ENCODE data around the gene CYP2B6.
"Not testable (repeated sequence)": the region's sequence is repeated elsewhere in the genome, so short reads cannot be mapped to it uniquely, and the experiment has no call there.

CYP2B6 gene

DNA sequence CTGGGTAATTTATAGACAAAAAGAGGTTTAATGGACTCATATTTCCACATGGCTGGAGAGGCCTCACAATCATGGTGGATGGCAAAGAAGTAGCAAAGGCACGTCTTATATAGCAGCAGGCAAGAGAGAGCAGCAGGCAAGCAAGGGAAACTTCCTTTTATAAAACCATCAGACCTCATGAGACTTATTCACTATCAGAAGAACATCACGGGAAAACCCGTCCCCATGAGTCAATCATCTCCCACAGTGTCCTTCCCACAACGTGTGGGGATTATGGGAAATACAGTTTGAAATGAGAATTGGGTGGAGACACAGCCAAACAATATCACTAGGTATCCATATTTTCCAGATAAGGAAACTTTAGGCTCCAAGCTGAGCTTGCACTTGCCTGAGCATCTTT, 9.5 kb upstream of the CYP2B6 start:
- DNase-seq = no peak

DNA sequence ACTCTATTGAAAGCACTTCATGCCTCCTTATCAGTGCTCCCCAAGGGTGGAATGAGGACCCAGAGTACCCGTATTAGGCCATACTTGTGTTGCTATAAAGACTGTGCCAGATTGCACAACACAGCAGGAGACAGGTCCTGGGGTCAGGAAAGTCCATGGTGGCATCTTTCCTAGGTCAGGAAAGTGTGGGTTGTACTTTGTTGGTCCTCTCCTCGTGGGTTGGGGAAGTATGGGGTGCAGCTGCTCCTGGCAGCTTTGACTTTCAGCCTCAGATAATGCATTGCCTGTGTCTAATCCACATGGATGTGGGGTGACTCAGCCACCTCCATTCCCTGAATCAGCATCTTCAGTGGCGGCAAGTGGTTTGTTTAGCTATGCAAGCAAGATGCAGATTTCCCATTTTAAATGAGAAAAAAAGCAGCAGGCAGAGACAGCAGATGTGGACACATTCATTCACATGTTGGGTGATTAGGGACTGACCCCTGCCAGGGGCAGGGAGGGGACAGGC, 8.4 kb upstream of the CYP2B6 start:
- DNase-seq = no peak

DNA sequence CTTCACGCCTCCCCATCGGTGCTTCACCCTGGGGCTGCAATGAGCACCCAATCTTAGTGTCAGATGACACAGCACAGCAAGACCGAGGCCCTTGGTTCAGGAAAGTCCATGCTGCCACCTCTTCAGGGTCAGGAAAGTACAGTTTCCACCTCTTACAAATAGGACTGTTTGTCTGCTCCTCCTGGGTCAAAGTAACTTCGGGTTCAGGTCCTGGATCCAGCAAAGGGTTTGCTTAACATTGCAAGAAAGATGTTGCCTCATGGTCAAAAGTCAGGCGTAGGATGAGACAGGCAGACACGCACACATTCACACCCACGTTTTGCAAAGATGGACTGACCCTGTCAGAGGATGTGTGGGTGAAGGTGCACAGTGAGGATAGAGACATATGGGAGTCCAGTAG, 1.6 kb upstream of the CYP2B6 start:
- no peak for DNase-seq

DNA sequence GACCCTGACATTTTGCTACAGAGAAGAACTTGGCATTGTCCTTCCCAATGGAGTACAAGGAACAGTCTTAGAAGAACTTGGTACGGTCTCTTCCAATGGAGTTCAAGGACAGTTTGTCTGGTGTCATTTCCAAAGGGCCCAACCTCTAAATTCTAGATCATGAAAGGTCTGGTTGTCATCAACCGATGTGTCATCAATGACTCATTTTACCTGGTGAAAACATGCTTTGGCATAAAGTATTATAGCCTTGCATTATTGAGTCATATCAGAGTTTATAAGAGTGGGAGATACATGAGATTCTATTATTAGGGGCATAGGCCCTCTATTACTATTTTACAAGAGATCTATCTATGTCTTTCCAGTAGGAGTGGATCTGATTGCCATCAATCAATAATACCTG, 4.3 kb downstream of the CYP2B6 start:
- no peak for DNase-seq

DNA sequence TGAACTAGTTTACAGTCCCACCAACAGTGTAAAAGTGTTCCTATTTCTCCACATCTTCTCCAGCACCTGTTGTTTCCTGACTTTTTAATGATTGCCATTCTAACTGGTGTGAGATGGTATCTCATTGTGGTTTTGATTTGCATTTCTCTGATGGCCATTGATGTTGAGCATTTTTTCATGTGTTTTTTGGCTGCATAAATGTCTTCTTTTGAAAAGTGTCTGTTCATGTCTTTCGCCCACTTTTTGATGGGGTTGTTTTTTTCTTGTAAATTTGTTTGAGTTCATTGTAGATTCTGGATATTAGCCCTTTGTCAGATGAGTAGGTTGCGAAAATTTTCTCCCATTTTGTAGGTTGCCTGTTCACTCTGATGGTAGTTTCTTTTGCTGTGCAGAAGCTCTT, 7.9 kb downstream of the CYP2B6 start:
- DNase-seq = not testable (repeated sequence)

DNA sequence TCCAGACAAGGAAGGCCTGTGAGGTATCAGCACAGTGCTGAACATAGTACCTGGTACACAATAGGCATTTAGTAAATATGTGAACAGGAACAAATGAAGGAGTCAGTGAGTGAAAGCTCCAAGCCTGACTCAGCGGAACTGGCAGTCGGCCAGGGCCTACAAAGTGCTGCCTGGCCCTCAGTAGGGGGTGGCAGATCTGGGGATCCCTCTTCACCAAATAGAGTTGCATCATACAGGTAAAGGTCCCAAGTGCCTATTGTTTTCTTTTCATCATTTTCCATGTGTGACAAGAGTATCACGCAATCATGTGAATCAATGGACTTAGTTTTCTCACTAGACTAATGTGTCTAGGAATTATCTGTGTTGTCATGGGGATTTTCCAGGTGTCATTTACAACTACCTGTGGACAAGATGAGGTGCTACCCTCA, 9.2 kb downstream of the CYP2B6 start:
- DNase-seq = no peak

DNA sequence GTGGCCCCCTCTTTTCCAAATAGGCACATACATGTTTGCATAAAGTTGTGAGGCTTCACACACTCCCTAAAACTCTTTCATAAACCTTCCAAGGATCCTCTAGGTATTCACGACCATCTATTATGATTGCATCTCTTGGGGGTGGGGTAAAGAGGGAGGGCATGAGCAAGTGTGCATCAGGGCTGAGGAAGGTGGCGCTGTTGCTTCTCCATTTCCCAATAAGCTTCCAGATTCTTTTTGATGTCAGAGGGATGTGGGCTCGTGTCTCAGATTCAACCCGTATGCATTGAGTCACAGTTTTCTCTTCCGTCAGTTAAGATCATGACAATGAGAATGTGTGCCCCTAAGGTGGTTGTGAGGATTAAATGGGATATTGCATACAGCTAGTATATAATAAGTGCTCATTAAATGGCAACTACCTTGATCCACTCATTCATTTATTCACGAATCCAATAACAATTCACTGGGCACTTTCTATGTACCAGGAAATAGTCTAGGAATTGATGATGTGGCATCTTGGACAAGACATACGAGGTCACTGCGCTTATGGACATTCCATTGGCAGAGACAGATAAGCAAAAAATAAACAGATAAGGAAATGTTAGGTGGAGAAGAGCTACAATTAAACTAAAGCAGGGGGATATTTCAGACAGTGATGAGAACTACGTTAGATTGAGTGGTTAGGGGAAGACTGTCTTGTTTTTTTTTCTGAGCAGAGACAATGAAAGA, 10.3 kb downstream of the CYP2B6 start:
- DNase-seq = no peak

DNA sequence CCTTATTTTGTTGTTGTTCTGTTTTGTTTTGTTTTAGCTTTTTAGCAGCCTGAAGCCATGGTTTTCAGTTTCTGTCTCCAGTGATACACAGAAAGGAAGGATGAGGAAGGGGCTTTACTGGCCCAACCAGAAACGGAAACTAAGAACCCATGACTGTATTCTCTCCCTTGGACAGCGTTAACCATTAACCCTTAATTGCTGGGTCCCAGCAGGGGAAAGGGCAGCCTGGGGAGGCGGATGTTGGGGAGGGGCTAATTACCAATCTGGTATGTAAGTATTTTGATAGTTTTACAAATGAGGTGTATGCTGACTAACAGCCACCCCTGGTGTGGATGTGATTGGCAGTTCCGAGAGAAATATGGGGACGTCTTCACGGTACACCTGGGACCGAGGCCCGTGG, 12.6 kb downstream of the CYP2B6 start:
- not testable (repeated sequence) for DNase-seq

DNA sequence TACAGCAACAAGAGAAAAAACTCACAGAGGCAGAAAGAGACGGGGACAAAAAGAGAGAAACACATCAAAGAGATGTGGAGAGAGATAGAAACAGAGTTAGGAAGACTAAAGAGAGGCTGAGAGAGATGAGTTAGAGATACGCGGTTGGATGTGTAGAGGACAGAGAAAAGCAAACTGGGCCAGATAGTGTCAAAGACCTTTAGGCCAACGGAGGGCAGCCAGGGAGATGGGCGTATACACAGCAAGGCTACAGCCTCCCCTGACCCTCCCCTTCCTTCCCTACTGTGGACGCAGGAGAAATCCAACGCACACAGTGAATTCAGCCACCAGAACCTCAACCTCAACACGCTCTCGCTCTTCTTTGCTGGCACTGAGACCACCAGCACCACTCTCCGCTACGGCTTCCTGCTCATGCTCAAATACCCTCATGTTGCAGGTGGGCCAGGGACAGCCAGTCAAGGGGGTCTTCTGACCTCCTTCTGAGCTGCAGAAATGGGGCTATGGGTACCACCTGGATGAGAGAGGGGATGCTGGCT, 18.7 kb downstream of the CYP2B6 start:
- no peak for DNase-seq

DNA sequence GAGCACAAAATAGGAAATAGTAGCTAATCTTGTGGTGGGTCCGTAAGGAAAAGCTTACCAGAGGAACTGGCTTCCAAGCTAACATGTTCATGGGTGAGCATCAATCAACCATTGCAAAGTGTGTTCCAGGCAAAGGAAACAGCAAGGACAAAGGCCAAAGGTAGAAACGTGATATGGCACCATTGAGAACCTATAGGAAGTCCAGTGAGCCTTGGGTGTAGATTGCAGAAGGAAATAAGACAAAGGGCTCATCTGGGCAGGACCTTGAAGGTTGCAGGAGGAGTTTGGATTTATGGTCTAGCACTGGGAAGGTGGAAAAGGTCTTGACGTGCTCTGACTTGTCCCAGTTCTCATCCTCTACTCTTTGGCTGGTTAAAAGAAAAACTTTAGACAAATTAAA, 22.3 kb downstream of the CYP2B6 start:
- no peak for DNase-seq

DNA sequence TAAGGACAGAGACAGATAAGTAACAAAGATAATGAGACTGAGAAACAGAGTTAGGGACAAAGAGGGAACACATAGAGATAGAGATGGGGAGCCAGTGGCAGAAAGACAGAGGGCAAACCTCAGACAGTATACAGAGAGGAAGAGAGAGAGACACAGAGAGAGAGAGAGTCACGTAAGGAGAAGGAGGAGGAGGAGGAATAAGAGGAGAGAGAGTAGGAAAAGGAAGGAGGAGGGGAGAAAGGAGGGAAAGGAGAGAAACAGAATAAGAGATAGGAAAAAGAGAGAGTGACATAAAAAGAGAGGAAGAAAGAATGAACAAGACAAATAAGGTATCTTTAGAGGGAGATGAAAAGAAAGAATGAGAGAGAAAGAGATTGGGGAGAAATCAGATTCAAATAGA, 23.6 kb downstream of the CYP2B6 start:
- no peak for DNase-seq

DNA sequence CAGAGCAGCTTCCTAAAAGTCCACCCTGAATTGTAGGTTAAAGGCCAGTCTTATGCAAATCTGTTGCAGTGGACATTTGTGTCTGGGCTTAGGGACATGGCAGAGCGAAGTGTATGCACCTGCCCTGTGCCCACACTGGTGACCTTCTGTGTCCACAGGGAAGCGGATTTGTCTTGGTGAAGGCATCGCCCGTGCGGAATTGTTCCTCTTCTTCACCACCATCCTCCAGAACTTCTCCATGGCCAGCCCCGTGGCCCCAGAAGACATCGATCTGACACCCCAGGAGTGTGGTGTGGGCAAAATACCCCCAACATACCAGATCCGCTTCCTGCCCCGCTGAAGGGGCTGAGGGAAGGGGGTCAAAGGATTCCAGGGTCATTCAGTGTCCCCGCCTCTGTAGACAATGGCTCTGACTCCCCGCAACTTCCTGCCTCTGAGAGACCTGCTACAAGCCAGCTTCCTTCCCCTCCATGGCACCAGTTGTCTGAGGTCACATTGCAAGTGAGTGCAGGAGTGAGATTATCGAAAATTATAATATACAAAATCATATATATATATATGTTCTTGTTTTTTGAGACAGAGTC, 25.5 kb downstream of the CYP2B6 start:
- DNase-seq = no peak

DNA sequence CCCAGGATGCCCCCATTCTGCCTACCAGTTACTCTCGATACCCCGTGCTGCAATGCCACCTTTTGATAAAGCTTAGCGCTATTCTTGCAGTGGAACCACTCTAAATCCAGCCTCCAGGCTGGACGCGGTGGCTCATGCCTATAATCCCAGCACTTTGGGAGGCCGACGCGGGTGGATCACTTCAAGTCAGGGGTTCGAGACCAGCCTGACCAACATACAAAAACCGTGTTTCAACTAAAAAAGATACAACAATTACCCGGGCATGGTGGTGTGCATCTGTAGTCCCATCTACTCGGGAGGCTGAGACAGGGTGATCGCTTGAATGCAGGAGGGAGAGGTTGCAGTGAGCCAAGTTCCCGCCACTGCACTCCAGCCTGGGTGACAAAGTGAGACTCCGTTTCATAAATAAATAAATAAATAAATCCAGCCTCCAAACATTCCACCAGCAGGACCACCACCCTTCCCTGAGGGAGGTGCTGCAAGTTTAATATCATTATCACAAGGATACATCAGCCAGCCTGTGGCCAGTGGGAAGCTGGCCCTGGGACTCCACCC, 27.7 kb downstream of the CYP2B6 start:
- no peak for DNase-seq

DNA sequence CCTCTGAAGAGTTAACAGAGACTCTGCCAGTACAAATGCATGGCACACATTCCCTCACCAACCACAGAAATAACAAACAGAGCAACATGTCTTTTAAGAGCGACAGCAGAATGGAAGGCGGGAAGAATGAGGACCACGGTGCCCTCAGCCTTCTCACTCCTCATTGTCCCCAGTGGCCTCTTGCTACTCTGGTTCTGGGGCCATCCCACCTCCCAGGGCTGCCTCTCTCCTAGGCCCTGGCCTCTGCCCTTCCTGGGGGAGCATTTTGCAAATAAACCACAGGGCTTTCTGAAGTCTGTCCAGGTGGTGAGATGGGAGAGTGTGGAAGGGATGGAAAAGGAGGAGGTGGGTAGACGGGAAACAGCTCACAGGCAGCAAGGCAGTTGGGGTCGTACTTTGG, 28.3 kb downstream of the CYP2B6 start:
- no peak for DNase-seq

DNA sequence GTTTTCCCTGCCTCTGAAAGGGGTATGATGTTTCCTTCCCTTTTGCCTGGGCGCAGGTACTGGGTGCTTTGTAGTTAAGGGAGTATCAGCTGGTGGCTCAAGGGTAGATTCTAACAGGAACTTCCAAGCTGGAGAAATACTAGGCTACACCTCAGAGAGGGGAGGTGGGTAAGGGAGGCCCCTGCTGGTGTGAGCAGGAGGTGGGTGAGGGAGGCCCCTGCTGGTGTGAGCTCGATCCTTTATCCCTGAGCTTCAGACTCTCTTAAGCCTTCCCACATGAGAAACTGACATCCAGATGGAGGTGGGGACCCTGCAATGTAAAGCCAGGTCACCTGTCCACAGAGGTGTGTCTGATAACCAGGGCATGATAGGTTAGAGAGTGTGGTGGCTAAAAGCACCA, 32.1 kb downstream of the CYP2B6 start:
- no peak for DNase-seq

DNA sequence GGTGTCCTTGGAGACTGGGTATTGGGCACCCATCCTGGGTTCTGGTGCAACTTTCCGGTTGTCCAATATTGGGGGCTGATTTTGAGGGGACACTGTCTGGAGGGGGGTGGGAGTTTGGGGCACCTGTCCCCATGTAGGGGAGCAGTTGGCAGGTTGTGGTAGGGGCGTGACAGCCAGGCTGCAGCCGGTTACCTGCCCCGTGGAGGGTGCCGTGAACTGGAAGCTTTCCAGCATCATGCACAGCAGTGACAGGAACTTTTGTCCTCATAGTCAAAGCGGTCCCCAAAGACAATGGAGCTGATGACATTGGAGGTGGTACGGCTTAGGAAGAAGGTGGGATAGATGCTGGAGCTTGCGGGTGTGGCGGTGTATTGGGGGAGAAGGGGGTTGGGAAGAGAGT, 34.3 kb downstream of the CYP2B6 start:
- DNase-seq = no peak

DNA sequence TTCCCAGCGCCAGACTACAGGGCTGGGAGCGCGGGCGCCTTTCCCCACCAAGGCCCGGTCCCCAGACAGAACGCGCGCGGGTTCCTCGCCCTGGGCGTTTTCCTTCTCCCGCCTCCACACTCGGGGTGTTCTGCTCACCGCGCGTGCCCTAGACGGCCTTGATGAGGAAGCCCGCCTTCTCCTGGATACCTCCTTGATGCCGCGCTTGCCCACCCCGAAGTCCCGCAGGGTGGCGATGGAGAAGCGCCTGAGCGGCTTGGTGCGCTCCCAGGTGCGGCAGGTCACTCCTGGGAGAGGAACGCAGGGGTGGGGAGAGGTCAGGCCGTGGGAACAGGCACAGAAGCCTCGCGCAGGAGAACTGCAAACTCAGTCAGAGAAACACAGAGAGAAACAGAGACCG, 34.8 kb downstream of the CYP2B6 start:
- DNase-seq = no peak

DNA sequence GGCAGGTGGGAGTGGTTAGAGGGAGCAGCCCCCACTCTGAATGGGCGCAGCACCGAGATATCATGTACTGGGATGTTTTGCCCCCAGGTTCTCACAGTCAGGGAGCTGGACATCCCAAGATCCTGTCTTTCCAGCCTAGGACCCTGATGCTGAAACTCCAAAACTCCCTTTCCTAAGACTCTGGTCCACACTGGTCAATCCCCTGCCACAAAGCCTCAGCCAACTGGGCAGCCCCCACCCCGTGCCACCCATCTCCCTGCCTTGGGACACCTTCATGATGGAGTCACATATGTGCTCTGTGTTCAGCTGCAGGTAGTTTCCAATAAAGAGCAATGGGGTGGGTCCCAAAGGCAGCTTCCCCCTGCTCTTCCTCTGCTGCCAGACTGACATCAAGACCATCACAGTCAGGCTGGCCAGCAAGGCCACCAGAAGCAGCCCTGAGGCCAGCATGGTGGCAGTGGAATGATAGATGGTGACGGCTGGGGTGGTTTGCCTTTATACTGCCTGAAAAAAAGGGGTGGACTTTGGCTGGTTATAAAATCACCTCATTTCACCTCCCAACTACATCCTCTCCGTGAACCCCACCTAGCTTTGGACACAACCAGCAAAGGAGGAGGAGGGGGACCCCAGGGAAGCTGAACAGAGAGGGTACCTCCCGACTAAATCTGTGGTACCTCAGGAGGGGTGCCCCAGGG, 36.3 kb downstream of the CYP2B6 start:
- no peak for DNase-seq

DNA sequence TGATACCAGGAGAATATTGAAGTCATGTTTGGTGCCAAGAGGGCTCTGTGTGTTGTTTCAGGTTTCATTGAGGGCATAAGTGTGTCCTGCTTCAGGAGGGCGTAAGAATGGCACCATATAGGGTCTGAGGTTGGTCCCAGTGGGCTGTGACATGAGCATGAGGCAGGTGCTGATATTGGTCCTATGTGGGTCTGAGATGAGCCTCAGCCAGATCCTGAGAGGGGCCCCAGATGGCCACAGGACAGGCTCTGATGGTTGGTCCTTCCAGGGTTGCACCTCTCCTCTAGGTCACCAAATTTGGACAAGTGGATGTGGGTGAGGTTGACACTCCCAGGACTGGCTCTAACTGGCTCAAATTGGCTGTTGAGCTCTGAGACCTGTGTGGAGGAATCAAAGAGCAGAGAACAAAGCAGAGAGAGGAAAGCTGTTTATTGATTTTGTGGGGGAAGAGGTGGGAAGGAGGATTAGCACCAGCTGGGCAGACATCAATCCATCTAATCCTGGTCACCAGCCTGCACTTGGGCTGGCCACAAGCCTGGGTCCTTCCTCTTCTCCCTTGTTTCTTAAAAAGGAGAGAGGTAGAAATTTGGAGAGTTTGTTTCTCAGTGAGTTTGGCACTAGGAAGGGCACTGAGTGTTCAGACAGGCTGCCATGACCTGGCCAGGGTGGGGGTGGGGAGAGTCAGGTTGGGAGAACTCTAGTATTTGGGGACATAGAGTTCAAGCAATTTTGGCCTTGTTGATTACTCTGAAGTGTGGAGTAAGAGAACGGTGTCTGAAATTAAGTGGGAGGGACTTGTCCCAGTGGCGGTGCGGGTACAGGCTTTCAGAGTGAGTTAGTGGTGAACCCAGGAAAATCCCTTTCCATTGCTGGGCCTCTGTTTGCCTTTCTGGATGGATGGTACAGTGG, 38.7 kb downstream of the CYP2B6 start:
- DNase-seq = no peak

DNA sequence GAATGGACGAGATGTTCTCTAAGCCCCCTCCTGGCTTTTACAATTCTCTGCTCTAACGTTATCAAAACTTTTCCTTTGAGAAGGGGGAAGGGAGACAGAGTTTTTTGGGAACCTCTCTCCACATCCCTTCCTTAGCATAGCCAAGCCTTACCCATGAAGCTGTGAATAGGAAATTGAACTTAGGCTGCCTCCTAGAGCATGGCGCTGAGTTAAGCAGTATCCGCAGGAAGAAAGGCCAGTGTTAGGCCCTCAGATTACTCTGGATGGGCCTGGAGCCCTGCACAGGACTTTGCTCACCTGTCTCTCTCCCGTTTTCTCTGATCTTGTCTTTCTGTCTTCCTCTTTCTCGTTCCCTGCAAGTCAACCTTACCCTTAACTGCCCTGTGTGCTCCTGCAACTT, 39.6 kb downstream of the CYP2B6 start:
- DNase-seq = no peak

DNA sequence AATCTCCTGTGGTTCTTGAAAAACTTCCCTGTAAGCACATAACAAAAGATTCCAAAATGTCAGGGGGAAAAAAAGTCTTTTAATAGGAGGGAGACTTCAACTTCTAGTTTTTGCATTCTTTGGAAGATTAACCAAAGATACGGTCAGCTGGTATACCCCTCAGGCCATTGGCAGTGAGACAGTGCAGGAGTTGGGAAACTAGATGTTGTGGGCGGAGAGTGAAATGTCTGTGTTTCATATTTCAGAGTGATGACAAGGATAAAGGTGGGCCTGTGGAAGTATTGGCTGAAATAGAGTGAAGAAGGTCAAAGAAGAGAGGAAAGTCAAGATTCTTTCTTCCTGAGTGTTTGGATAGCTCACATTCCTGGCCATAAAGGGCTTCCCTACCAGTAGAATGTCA, 40.8 kb downstream of the CYP2B6 start:
- DNase-seq = no peak

DNA sequence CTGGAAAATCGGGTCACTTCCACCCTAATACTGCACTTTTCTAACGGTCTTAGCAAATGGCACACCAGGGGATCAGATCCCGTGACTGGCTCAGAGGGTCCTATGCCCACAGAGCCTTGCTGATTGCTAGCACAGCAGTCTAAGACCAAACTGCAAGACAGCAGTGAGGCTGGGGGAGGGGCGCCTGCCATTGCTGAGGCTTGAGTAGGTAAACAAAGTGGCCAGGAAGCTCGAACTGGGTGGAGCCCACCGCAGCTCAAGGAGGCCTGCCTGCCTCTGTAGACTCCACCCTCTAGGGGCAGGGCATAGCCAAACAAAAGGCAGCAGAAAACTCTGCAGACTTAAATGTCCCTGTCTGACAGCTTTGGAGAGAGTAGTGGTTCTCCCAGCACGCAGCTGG, 42.2 kb downstream of the CYP2B6 start:
- DNase-seq = not testable (repeated sequence)

DNA sequence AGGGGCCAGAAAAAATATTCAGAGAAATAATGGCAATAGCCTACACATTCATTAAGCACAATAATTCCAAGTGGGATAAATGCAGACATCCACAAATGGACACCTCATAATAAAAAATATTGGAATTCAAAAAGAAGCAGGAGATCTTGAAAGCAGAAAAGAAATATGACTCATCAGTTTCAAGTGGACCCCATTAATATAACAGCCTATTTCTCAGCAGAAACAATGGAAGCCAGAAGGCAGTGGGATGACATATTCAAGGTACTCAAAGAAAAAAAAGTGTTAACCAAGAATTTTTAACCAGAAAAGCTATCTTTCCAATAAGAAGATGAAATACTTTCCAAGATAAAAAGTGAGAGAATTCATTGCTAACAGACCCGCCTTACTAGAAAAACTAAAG, 48.7 kb downstream of the CYP2B6 start:
- no peak for DNase-seq
